Pancreas (tissue), 10 donors: ENCODE results near the gene UBR4. TPM values are rescaled to one million over a fixed set of nuclear protein-coding genes. Genes with fewer than 3 reads are reported as not detected.

Experiments used
- ATAC-seq, 4 donors: fragments of 200-7000 bp; cut with Tn5 transposase; one replicate each; pipeline versions ENCODE4 v1.8.0 to v1.9.1; 2020; ENCODE audit warnings: mild to moderate bottlenecking in 4 of 4, moderate library complexity in 4 of 4
- DNase-seq, 6 donors: peaks; one replicate each; pipeline ENCODE4 v3.0.0-alpha.2; 2020
- FAIRE-seq: peaks from 2 replicates; lab custom pipeline; 2012; peaks lifted over from hg19 to GRCh38; lab: Jason Lieb, UNC
- H3K27ac ChIP-seq, 4 donors: fragments of 200-600 bp; sonication (generic); 1 replicate in 3 of 4; 2 replicates in 1 of 4; pipeline versions ENCODE4 v1.5.0 to v1.8.0; 2020
- H3K27me3 ChIP-seq, 4 donors: fragments of 200-600 bp; one replicate each; pipeline ENCODE4 v1.8.0; 2021
- H3K36me3 ChIP-seq, 3 donors: fragments of 200-600 bp; sonication (generic) in 1 of 3; one replicate each; pipeline versions ENCODE4 v1.5.0 to v1.8.0; 2020 to 2021
- H3K4me1 ChIP-seq, 3 donors: fragments of 200-600 bp; one replicate each; pipeline ENCODE4 v1.8.0; 2021
- H3K4me3 ChIP-seq, 4 donors: fragments of 200-600 bp; sonication (generic) in 2 of 4; one replicate each; pipeline versions ENCODE4 v1.5.0 to v1.8.0; 2020 to 2021
- H3K9me3 ChIP-seq, 4 donors: fragments of 200-600 bp; one replicate each; pipeline ENCODE4 v1.8.0; 2021
- WGBS, 2 donors: extraction: QIAGEN DNeasy Blood & Tissue Kit; methylation state at CpG; one replicate each; pipeline ENCODE4 v1.1.7; 2013; 5-methylcytosine and 5-hydroxymethylcytosine counted together
- intact Hi-C, 3 donors: fragments of 100-400 bp; cut with DNase I; formaldehyde crosslinking; loops; one replicate each; pipeline versions ENCODE4 v1.11.1 to v1.14.2; 2022
- polyA plus RNA-seq, 2 donors: library from polyadenylated mRNA; stranded (reverse); fragments of 200-250 nt; gene quantifications; one replicate each; pipeline ENCODE4 v1.2.3, GENCODE V29; 2013
- total RNA-seq, 6 donors: library from RNA; stranded (reverse); fragmentation: NEBNext Ultra II Directional in 4 of 6; extraction: Animal tissue kit (Norgen Biotek cat#: 25700) in 4 of 6; gene quantifications; one replicate each; pipeline versions ENCODE4 v1.2.1 to v1.2.4, GENCODE V29; 2021 to 2023
- TF ChIP-seq, protein P1 (sequence below), 4 donors: fragments of 200-600 bp; sonication (generic) in 3 of 4; IDR thresholded peaks; one replicate each; pipeline versions ENCODE4 v1.5.0 to v1.8.0; 2021; ENCODE audit warnings: antibody characterized with exemption in 4 of 4
- donor health status: healthy with polysubstance abuse.
- donor health status: DM: no; HTN: no; CAD: no; lungs with moderate emphysema.
- donor health status: DM: no; HTN: no; CAD: no.
- donor health status: control.
- donor health status: control.
- donor health status: Bipolar disorder and iron deficiency.
- donor health status: DM: yes; HTN: yes; CAD: no.
- donor health status: DM: no; HTN: no; CAD: no.
- donor health status: DM: no; HTN: no; CAD: no.
- donor health status: DM: yes; HTN: yes; CAD: no.

UBR4 gene
- total and polyA plus RNA-seq, 8 donors: 45.3 to 140 (median 65.5) TPM

DNA sequence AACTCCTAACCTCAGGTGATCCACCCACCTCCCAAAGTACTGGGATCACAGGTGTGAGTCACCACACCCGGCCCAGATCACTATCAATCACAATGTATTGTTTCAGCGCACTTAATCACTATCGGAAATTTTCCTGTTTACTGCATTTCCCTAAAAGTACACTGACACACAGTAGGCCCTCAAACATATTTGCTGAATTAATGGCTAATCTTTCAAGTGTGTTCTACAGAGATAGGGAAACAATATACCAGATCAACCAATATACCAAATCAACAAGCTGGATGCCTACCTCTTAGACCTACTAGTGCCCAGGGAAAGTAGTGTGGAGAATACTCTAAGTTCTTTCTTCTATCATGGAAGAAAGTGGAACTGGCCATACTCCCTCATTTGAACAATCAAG is 17.1 kb downstream of the UBR4 start:
- FAIRE-seq (no peak), DNase-seq (no peak), ATAC-seq (no peak)
- H3K36me3 ChIP-seq: peaks cover 20 to 58% (median 29%) of the 10 kb centered on the region in 3 donors
- TF ChIP-seq, protein P1, sequence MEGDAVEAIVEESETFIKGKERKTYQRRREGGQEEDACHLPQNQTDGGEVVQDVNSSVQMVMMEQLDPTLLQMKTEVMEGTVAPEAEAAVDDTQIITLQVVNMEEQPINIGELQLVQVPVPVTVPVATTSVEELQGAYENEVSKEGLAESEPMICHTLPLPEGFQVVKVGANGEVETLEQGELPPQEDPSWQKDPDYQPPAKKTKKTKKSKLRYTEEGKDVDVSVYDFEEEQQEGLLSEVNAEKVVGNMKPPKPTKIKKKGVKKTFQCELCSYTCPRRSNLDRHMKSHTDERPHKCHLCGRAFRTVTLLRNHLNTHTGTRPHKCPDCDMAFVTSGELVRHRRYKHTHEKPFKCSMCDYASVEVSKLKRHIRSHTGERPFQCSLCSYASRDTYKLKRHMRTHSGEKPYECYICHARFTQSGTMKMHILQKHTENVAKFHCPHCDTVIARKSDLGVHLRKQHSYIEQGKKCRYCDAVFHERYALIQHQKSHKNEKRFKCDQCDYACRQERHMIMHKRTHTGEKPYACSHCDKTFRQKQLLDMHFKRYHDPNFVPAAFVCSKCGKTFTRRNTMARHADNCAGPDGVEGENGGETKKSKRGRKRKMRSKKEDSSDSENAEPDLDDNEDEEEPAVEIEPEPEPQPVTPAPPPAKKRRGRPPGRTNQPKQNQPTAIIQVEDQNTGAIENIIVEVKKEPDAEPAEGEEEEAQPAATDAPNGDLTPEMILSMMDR (IDR thresholded peaks at IDR 0.05): no peak
- H3K9me3 ChIP-seq: no peaks in the 10 kb centered on the region
- H3K27ac ChIP-seq: no peak overlapping the region
- no peak overlapping the region for H3K4me3 ChIP-seq
- 87 to 89% methylated on average over 3 of the region's 3 CpGs for WGBS, 2 donors
- no peaks in the 10 kb centered on the region for H3K4me1 ChIP-seq
- intact Hi-C loops: no loop called here
- no peaks in the 10 kb centered on the region for H3K27me3 ChIP-seq

DNA sequence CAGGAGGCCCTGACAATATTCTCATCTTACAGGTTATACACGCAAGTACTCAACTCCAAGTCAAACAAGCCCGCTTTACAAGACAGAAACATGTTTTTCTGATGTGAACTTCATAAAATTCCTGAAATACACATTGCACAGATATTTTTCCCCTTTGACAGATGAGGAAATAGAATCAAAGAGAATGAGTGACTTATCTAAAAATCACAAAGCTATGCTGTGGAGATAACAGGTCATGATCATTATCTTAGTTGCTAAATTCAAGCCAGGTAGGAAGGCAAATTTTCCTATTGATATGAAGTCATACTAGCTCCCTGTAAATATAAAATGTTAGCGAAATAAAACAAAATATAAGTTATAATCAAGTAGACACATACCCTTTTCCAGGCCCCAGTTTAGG is 18.3 kb downstream of the UBR4 start:
- TF ChIP-seq, protein P1 (IDR thresholded peaks at IDR 0.05): no peak
- intact Hi-C loops: no loop called here

DNA sequence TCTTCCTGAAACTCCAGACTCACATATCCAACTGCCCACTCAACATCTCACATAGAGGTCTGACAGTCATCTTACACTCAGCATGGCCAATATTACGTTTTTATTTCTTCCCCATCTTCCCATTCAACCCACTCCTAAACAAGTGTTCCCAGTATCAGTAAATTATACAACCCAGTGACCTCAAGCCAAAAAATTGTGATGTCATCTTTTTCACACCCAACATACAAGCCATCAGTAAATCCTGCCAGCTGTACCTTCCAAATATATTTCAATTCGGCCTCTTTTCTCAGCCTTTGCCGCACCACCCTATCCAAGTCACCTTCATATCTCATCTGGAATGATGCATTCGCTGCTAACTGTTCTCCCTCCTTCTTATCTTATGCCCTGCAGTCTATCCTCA is 19.6 kb downstream of the UBR4 start:
- 88 to 89% methylated on average over 4 of the region's 4 CpGs for WGBS, 2 donors
- ATAC-seq (no peak), DNase-seq (no peak), FAIRE-seq (no peak)
- Histone ChIP-seq H3K36me3 (peaks cover 15 to 58% (median 28%) of the 10 kb centered on the region in 3 donors), H3K27ac (no peak overlapping the region), H3K27me3 (no peaks in the 10 kb centered on the region), H3K9me3 (no peaks in the 10 kb centered on the region), H3K4me3 (no peak overlapping the region), H3K4me1 (no peaks in the 10 kb centered on the region)
- intact Hi-C loops: no loop called here
- TF ChIP-seq, protein P1 (IDR thresholded peaks at IDR 0.05): no peak

More for the DNA sequence above, 18.3 kb downstream of the UBR4 start:
- DNase-seq (no peak), FAIRE-seq (no peak), ATAC-seq (no peak)
- H3K4me1 ChIP-seq: no peaks in the 10 kb centered on the region
- H3K4me3 ChIP-seq: no peak overlapping the region
- H3K36me3 ChIP-seq: peaks cover 20 to 55% (median 22%) of the 10 kb centered on the region in 3 donors
- H3K27ac ChIP-seq: no peak overlapping the region
- H3K9me3 ChIP-seq: no peaks in the 10 kb centered on the region
- WGBS, 2 donors: 97 to 98% methylated on average over 3 of the region's 3 CpGs
- no peaks in the 10 kb centered on the region for H3K27me3 ChIP-seq

DNA sequence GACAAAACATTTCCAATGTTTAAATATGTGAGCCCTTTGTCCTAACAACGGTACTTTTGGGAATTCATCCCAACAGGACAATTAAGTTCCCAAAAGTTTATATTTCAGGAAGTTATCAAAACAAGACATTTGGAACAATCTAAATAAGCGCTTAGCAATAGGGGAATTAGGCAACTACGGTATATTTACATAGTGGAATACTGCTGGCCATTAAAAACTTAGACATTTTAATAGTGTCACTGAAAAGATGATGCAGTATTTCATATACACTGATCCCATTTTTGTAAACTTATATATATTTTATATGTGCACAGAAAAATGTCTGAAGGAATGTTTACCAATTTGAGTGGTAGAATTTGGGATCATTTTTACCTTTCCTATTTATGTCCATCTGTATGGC is 20.8 kb downstream of the UBR4 start:
- Histone ChIP-seq H3K4me1 (no peaks in the 10 kb centered on the region), H3K27me3 (no peaks in the 10 kb centered on the region), H3K27ac (no peak overlapping the region), H3K9me3 (no peaks in the 10 kb centered on the region), H3K36me3 (peaks cover 18 to 64% (median 28%) of the 10 kb centered on the region in 3 donors), H3K4me3 (no peak overlapping the region)
- intact Hi-C loops: loop anchor here in 1 of 3 donors (5.0 kb wide), 1 partner anchor 37 kb away; no protein-coding TSS in a partner anchor
- DNase-seq (no peak), FAIRE-seq (no peak), ATAC-seq (no peak)
- WGBS, 2 donors: 92 to 93% methylated on average over 3 of the region's 3 CpGs
- TF ChIP-seq, protein P1 (IDR thresholded peaks at IDR 0.05): no peak

DNA sequence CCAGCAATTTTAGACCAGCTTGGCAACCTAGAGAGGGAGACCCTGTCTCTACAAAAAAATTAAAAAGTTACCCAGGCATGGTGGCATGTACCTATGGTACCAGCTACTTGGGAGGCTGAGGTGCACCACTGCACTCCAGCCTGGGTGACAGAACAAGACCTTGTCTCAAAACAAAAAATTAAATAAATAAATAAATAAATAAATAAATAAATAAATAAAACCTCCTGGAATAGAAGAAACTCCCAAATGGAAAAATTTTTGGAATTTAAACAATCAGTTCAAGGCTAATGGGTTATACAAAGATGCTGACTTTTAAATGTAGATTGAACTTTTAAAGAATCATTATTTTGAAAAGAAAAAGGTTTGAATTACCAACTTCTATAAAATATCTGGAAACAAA is 22.2 kb downstream of the UBR4 start:
- Histone ChIP-seq H3K4me1 (no peaks in the 10 kb centered on the region), H3K9me3 (no peaks in the 10 kb centered on the region), H3K27me3 (no peaks in the 10 kb centered on the region), H3K4me3 (no peak overlapping the region), H3K27ac (no peak overlapping the region), H3K36me3 (peaks cover 19 to 68% (median 24%) of the 10 kb centered on the region in 3 donors)
- ATAC-seq (no peak), DNase-seq (no peak), FAIRE-seq (no peak)
- TF ChIP-seq, protein P1 (IDR thresholded peaks at IDR 0.05): no peak
- intact Hi-C loops: loop anchor here in 1 of 3 donors (5.0 kb wide), 1 partner anchor 36 kb away; no protein-coding TSS in a partner anchor
